ENCODE measurements around the gene TEAD1. TPM values are rescaled to one million over a fixed set of nuclear protein-coding genes. Genes with fewer than 3 reads are reported as not detected.

TEAD1 gene
- total RNA-seq, 1 donor from 2014 or later = 163 TPM

GRCh38 chr11:12901874-12902481 lies 227.8 kb downstream of the TEAD1 start:
- no peaks in the 10 kb centered on the region for H3K27me3 Mint-ChIP-seq (ENCODE audit: low read depth)
- peaks cover 51% of the 10 kb centered on the region for H3K36me3 Mint-ChIP-seq
- peaks cover 11% of the 10 kb centered on the region for H3K4me1 Mint-ChIP-seq
- no peak overlapping the region for H3K27ac Mint-ChIP-seq
- DNase-seq (ENCODE audit: low spot score in 2 of 2, unreplicated experiment in 2 of 2) = no peak
- H3K4me3 Mint-ChIP-seq = no peak overlapping the region
- TF ChIP-seq, protein P1, sequence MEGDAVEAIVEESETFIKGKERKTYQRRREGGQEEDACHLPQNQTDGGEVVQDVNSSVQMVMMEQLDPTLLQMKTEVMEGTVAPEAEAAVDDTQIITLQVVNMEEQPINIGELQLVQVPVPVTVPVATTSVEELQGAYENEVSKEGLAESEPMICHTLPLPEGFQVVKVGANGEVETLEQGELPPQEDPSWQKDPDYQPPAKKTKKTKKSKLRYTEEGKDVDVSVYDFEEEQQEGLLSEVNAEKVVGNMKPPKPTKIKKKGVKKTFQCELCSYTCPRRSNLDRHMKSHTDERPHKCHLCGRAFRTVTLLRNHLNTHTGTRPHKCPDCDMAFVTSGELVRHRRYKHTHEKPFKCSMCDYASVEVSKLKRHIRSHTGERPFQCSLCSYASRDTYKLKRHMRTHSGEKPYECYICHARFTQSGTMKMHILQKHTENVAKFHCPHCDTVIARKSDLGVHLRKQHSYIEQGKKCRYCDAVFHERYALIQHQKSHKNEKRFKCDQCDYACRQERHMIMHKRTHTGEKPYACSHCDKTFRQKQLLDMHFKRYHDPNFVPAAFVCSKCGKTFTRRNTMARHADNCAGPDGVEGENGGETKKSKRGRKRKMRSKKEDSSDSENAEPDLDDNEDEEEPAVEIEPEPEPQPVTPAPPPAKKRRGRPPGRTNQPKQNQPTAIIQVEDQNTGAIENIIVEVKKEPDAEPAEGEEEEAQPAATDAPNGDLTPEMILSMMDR (IDR thresholded peaks at IDR 0.05; ENCODE audit: unreplicated experiment) = no peak
- no peaks in the 10 kb centered on the region for H3K9me3 Mint-ChIP-seq

- H3K36me3 Mint-ChIP-seq = peaks cover 48% of the 10 kb centered on the region
- no peaks in the 10 kb centered on the region for H3K27me3 Mint-ChIP-seq (ENCODE audit: low read depth)
- DNase-seq (ENCODE audit: low spot score in 2 of 2, unreplicated experiment in 2 of 2) = no peak
- H3K9me3 Mint-ChIP-seq = no peaks in the 10 kb centered on the region
- no peak overlapping the region for H3K4me3 Mint-ChIP-seq
- H3K27ac Mint-ChIP-seq = no peak overlapping the region
- TF ChIP-seq, protein P1 (IDR thresholded peaks at IDR 0.05; ENCODE audit: unreplicated experiment) = no peak
- H3K4me1 Mint-ChIP-seq = peaks cover 7% of the 10 kb centered on the region
Measured at GRCh38 chr11:12902791-12903486, 228.7 kb downstream of the TEAD1 start.

- H3K36me3 Mint-ChIP-seq = peaks cover 43% of the 10 kb centered on the region
- peaks cover 3% of the 10 kb centered on the region for H3K4me1 Mint-ChIP-seq
- TF ChIP-seq, protein P1 (IDR thresholded peaks at IDR 0.05; ENCODE audit: unreplicated experiment) = no peak
- H3K27me3 Mint-ChIP-seq (ENCODE audit: low read depth) = no peaks in the 10 kb centered on the region
- no peak overlapping the region for H3K4me3 Mint-ChIP-seq
- H3K27ac Mint-ChIP-seq = no peak overlapping the region
- no peak for DNase-seq (ENCODE audit: low spot score in 2 of 2, unreplicated experiment in 2 of 2)
- H3K9me3 Mint-ChIP-seq = peaks cover 4% of the 10 kb centered on the region
Measured at GRCh38 chr11:12905435-12905834, 231.2 kb downstream of the TEAD1 start.

DNA sequence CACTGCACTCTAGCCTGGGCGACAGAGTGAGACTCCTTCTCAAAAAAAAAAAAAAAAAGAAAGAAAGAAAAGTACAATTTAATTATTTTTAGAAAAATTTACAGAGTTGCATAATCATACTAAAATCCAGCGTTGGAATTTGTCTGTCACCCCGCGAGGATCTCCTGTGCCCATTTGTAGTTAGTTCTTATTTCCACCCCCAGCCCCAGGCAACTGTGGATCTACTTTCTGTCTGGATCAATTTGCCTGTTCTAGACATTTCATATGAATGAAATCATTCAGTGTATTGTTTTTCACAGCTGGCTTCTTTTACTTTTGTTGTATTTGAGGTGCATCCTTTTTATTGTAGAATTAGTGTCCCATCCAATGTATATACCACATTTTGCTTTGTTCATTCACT lies 232.3 kb downstream of the TEAD1 start:
- Mint-ChIP-seq H3K36me3 (peaks cover 37% of the 10 kb centered on the region), H3K4me1 (no peaks in the 10 kb centered on the region), H3K27ac (no peak overlapping the region), H3K4me3 (no peak overlapping the region), H3K27me3 (ENCODE audit: low read depth) (no peaks in the 10 kb centered on the region), H3K9me3 (peaks cover 4% of the 10 kb centered on the region)
- TF ChIP-seq, protein P1 (IDR thresholded peaks at IDR 0.05; ENCODE audit: unreplicated experiment) = no peak
- no peak for DNase-seq (ENCODE audit: low spot score in 2 of 2, unreplicated experiment in 2 of 2)

DNA sequence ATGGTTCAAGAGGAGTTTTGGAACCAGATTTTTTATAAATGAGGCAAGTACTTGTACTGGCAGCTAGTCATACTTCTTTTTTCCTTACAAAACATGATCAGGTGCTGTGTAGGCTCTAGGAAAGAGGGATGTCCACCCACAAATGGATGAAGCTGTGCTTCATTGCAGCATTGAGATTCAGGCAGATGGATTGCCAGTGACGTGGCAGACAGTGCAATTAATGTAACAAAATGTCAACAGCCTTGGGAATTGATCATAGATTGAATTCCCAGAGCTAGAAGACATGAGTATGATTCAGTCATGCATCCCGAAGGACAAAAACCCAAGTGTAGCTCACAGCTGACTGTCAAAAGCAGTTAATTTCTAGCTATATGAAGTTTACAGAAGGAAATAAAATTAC lies 235.7 kb downstream of the TEAD1 start:
- peaks cover 4% of the 10 kb centered on the region for H3K9me3 Mint-ChIP-seq
- H3K27ac Mint-ChIP-seq = no peak overlapping the region
- H3K4me3 Mint-ChIP-seq = no peak overlapping the region
- no peak for DNase-seq (ENCODE audit: low spot score in 2 of 2, unreplicated experiment in 2 of 2)
- no peaks in the 10 kb centered on the region for H3K27me3 Mint-ChIP-seq (ENCODE audit: low read depth)
- H3K36me3 Mint-ChIP-seq = peaks cover 21% of the 10 kb centered on the region
- peaks cover 2% of the 10 kb centered on the region for H3K4me1 Mint-ChIP-seq
- TF ChIP-seq, protein P1 (IDR thresholded peaks at IDR 0.05; ENCODE audit: unreplicated experiment) = no peak
